ENCODE results near the gene CD37. TPM values are rescaled to one million over a fixed set of nuclear protein-coding genes. Genes with fewer than 3 reads are reported as not detected.
"Not testable (repeated sequence)": the region's sequence is repeated elsewhere in the genome, so short reads cannot be mapped to it uniquely, and the experiment has no call there.

CD37 gene
- total and polyA plus RNA-seq, 10 of the 15 experiments (the other 5 are each of a cell fraction or from before 2014, with no cell fraction given) = 34.1 to 359 (median 108) TPM

GRCh38 chr19:49331187-49331586 lies 4.0 kb upstream of the CD37 start:
- not testable (repeated sequence) for BruUV-seq (replicated peaks)
- SMC1A ChIA-PET (ENCODE audit: uncharacterized antibody, unreplicated experiment) = interaction anchor here (0.8 to 2.1 kb wide), 6 partner anchors 10 to 76 kb away, joined by 3 to 11 read pairs (median 3); no protein-coding TSS in a partner anchor
- RAD21 ChIA-PET (ENCODE audit: unreplicated experiment) = interaction anchor here (0.9 to 2.1 kb wide), 8 partner anchors 9 to 435 kb away, joined by 3 to 13 read pairs (median 4); partner anchors contain the start of genes ALDH16A1 and AP2A1

GRCh38 chr19:49331616-49332055 lies 3.6 kb upstream of the CD37 start:
- no peak overlapping the region for H3K9ac ChIP-seq (ENCODE audit: control insufficient read depth, insufficient read depth, low read length)
- intact Hi-C loops (cut with micrococcal nuclease; ENCODE audit: unreplicated experiment) = loop anchor here (5.0 kb wide), 2 partner anchors 121 to 141 kb away; partner anchors contain the start of genes ALDH16A1, FLT3LG and PIH1D1
- TF ChIP-seq WRNIP1 (IDR thresholded peaks at IDR 0.05; ENCODE audit: borderline replicate concordance, low read depth, low read length) (no peak), PRDM15 (CRISPR knock-in tag; IDR thresholded peaks at IDR 0.05) (no peak), USF2 (IDR thresholded peaks at IDR 0.05; ENCODE audit: borderline replicate concordance, low read depth, low read length) (peak; percentile 94), HCFC1 (IDR thresholded peaks at IDR 0.05; ENCODE audit: low read length) (peak; percentile 91), IKZF2 (IDR thresholded peaks at IDR 0.05) (no peak), ZNF207 (IDR thresholded peaks at IDR 0.05; ENCODE audit: borderline replicate concordance) (no peak), SKIL (IDR thresholded peaks at IDR 0.05; ENCODE audit: low read depth, poor library complexity, severe bottlenecking) (no peak)

More at GRCh38 chr19:49331187-49331586, 4.0 kb upstream of the CD37 start:
- POLR2A ChIA-PET = interaction anchor here (0.6 to 4.5 kb wide), 9 partner anchors 8 to 967 kb away, joined by 3 to 44 read pairs (median 4); partner anchors contain the start of genes ALDH16A1, PIH1D1, SYNGR4 and TMEM143
- FAIRE-seq; H3K36me3 ChIP-seq (ENCODE audit: control insufficient read depth in 2 of 2, insufficient read depth in 2 of 2, low read length in 1 of 2); DNase-seq (ENCODE audit: low read depth, low spot score); H3K9me3 ChIP-seq (replicated peaks; ENCODE audit: control insufficient read depth, insufficient read depth, low read length); ATAC-seq; H3K27me3 ChIP-seq (replicated peaks in 1 of 2; ENCODE audit: control insufficient read depth in 2 of 2, insufficient read depth in 2 of 2, low read length in 1 of 2); H4K20me1 ChIP-seq (ENCODE audit: control insufficient read depth, insufficient read depth); in situ Hi-C loops (cut with MboI): not testable (repeated sequence)
- peaks cover 82% of the 10 kb centered on the region for H3K4me1 ChIP-seq (ENCODE audit: control insufficient read depth, insufficient read depth, low read length)
- H3K79me2 ChIP-seq (ENCODE audit: control insufficient read depth, insufficient read depth, low read length) = peaks cover 20% of the 10 kb centered on the region
- WGBS (ENCODE audit: insufficient coverage, insufficient replicate concordance, low lambda C conversion rate, missing lambda C conversion rate) = under 1% methylated on average over 4 of the region's 4 CpGs
- H3K27ac ChIP-seq (ENCODE audit: control insufficient read depth, insufficient read depth) = peak overlapping the region; percentile 87
- H3K9ac ChIP-seq (ENCODE audit: control insufficient read depth, insufficient read depth, low read length) = peak overlapping the region; percentile 28; the same call in 1 of the 2 replicates
- CTCF ChIA-PET = interaction anchor here (0.6 to 3.9 kb wide), 10 partner anchors 9 to 1025 kb away, joined by 3 to 22 read pairs (median 5); no protein-coding TSS in a partner anchor
- peak overlapping the region; percentile 87 for H3K4me2 ChIP-seq (ENCODE audit: control insufficient read depth, insufficient read depth)
- intact Hi-C loops (cut with micrococcal nuclease; ENCODE audit: unreplicated experiment) = loop anchor here (5.0 kb wide), 2 partner anchors 121 to 141 kb away; partner anchors contain the start of genes ALDH16A1, FLT3LG and PIH1D1
- peak overlapping the region; percentile 50 for H3K4me3 ChIP-seq
- H2AFZ ChIP-seq (ENCODE audit: control insufficient read depth, low read depth, low read length) = peak overlapping the region; percentile 68

More at GRCh38 chr19:49331616-49332055, 3.6 kb upstream of the CD37 start:
- DNase-seq (ENCODE audit: low read depth, low spot score) (peak; percentile 81), ATAC-seq (peak; percentile 71), FAIRE-seq (peak; percentile 72)
- in situ Hi-C loops (cut with MboI) = no loop called here
- BruUV-seq (replicated peaks) = no TSS peak
- POLR2A ChIA-PET = interaction anchor here (0.6 to 4.5 kb wide), 6 partner anchors 8 to 121 kb away, joined by 3 to 44 read pairs (median 6); partner anchors contain the start of genes ALDH16A1 and PIH1D1
- SMC1A ChIA-PET (ENCODE audit: uncharacterized antibody, unreplicated experiment) = interaction anchor here (0.8 to 2.1 kb wide), 7 partner anchors 9 to 75 kb away, joined by 3 to 11 read pairs (median 3); no protein-coding TSS in a partner anchor
- Histone ChIP-seq H3K27ac (ENCODE audit: control insufficient read depth, insufficient read depth) (peak overlapping the region; percentile 87), H4K20me1 (ENCODE audit: control insufficient read depth, insufficient read depth) (no peaks in the 10 kb centered on the region), H3K27me3 (replicated peaks in 1 of 2; ENCODE audit: control insufficient read depth in 2 of 2, insufficient read depth in 2 of 2, low read length in 1 of 2) (no peaks in the 10 kb centered on the region), H3K36me3 (ENCODE audit: control insufficient read depth in 2 of 2, insufficient read depth in 2 of 2, low read length in 1 of 2) (no peaks in the 10 kb centered on the region), H3K4me1 (ENCODE audit: control insufficient read depth, insufficient read depth, low read length) (peaks cover 79% of the 10 kb centered on the region), H3K4me3 (peak overlapping the region; percentile 50), H3K9me3 (replicated peaks; ENCODE audit: control insufficient read depth, insufficient read depth, low read length) (no peaks in the 10 kb centered on the region; the same call in 2 of the 3 replicates), H2AFZ (ENCODE audit: control insufficient read depth, low read depth, low read length) (peak overlapping the region; percentile 68), H3K4me2 (ENCODE audit: control insufficient read depth, insufficient read depth) (peak overlapping the region; percentile 87), H3K79me2 (ENCODE audit: control insufficient read depth, insufficient read depth, low read length) (peaks cover 24% of the 10 kb centered on the region)
- CTCF ChIA-PET = interaction anchor here (1.2 to 3.9 kb wide), 7 partner anchors 9 to 215 kb away, joined by 3 to 22 read pairs (median 7); no protein-coding TSS in a partner anchor
- 2% methylated on average over 2 of the region's 2 CpGs for WGBS (ENCODE audit: insufficient coverage, insufficient replicate concordance, low lambda C conversion rate, missing lambda C conversion rate)
- RAD21 ChIA-PET (ENCODE audit: unreplicated experiment) = interaction anchor here (0.9 to 2.1 kb wide), 8 partner anchors 9 to 435 kb away, joined by 3 to 13 read pairs (median 4); partner anchors contain the start of genes ALDH16A1 and AP2A1

Measured in GM12878 (cell line).